Subcutaneous abdominal adipose tissue (tissue), 5 donors: Measurements from ENCODE around the gene MGAT5.

Experiments
- H3K27ac ChIP-seq: one replicate; pipeline ENCODE4 v1.7.0; 2013; ENCODE audit warnings: low read depth, mild to moderate bottlenecking, inconsistent platforms, low read length, moderate library complexity
- H3K27me3 ChIP-seq, 5 donors: one replicate each; pipeline ENCODE4 v1.7.0; 2013; ENCODE audit warnings: low read length in 5 of 5, inconsistent platforms in 1 of 5; ENCODE audit not compliant: control insufficient read depth in 5 of 5, insufficient read depth in 4 of 5
- H3K36me3 ChIP-seq, 5 donors: one replicate each; pipeline ENCODE4 v1.7.0; 2013; ENCODE audit warnings: low read length in 5 of 5; ENCODE audit not compliant: control insufficient read depth in 5 of 5, insufficient read depth in 5 of 5
- H3K4me1 ChIP-seq, 5 donors: one replicate each; pipeline ENCODE4 v1.7.0; 2013; ENCODE audit warnings: low read length in 5 of 5, mild to moderate bottlenecking in 3 of 5, moderate library complexity in 1 of 5; ENCODE audit not compliant: control insufficient read depth in 5 of 5, insufficient read depth in 5 of 5
- H3K4me3 ChIP-seq, 5 donors: one replicate each; pipeline ENCODE4 v1.7.0; 2013; ENCODE audit warnings: low read length in 5 of 5, low read depth in 1 of 5
- H3K9ac ChIP-seq, 5 donors: one replicate each; pipeline ENCODE4 v1.7.0; 2013; ENCODE audit warnings: low read length in 5 of 5, mild to moderate bottlenecking in 4 of 5, moderate library complexity in 3 of 5
- H3K9me3 ChIP-seq, 5 donors: one replicate each; pipeline ENCODE4 v1.7.0; 2013; ENCODE audit warnings: low read length in 5 of 5; ENCODE audit not compliant: control insufficient read depth in 5 of 5
- donor health status: healthy.
- donor health status: healthy.
- donor health status: healthy.
- donor health status: healthy.
- donor health status: healthy.

The MGAT5 gene

GRCh38 chr2:134260713-134261112 is 6.8 kb downstream of the MGAT5 start:
- H3K4me1 ChIP-seq: peaks cover 0 to 43% (median 24%) of the 10 kb centered on the region in 5 donors
- H3K9ac ChIP-seq: no peak overlapping the region
- H3K4me3 ChIP-seq: no peak overlapping the region
- no peak overlapping the region for H3K27ac ChIP-seq
- H3K9me3 ChIP-seq: no peaks in the 10 kb centered on the region
- no peaks in the 10 kb centered on the region for H3K27me3 ChIP-seq
- H3K36me3 ChIP-seq: peaks cover 0 to 3% (median 0%) of the 10 kb centered on the region in 5 donors

GRCh38 chr2:134261398-134262131 is 7.7 kb downstream of the MGAT5 start:
- Histone ChIP-seq H3K9me3 (no peaks in the 10 kb centered on the region), H3K4me3 (no peak overlapping the region), H3K27me3 (no peaks in the 10 kb centered on the region), H3K9ac (no peak overlapping the region), H3K4me1 (peaks cover 0 to 43% (median 24%) of the 10 kb centered on the region in 5 donors), H3K36me3 (peaks cover 0 to 3% (median 0%) of the 10 kb centered on the region in 5 donors), H3K27ac (no peak overlapping the region)

GRCh38 chr2:134262684-134263083 is 8.8 kb downstream of the MGAT5 start:
- H3K4me1 ChIP-seq: peaks cover 0 to 43% (median 24%) of the 10 kb centered on the region in 5 donors
- no peaks in the 10 kb centered on the region for H3K9me3 ChIP-seq
- H3K9ac ChIP-seq: no peak overlapping the region
- no peaks in the 10 kb centered on the region for H3K27me3 ChIP-seq
- no peak overlapping the region for H3K4me3 ChIP-seq
- no peak overlapping the region for H3K27ac ChIP-seq
- no peaks in the 10 kb centered on the region for H3K36me3 ChIP-seq

- no peak overlapping the region for H3K4me3 ChIP-seq
- H3K36me3 ChIP-seq: peaks cover 0 to 6% (median 2%) of the 10 kb centered on the region in 5 donors
- no peak overlapping the region for H3K9ac ChIP-seq
- H3K4me1 ChIP-seq: no peaks in the 10 kb centered on the region
- H3K9me3 ChIP-seq: no peaks in the 10 kb centered on the region
- H3K27me3 ChIP-seq: no peaks in the 10 kb centered on the region
- no peak overlapping the region for H3K27ac ChIP-seq
These were observed 14.4 kb downstream of the MGAT5 start for GRCh38 chr2:134268265-134268664.

- Histone ChIP-seq H3K27me3 (no peaks in the 10 kb centered on the region), H3K36me3 (peaks cover 0 to 6% (median 2%) of the 10 kb centered on the region in 5 donors), H3K27ac (no peak overlapping the region), H3K9ac (no peak overlapping the region), H3K4me1 (peaks cover 0 to 3% (median 0%) of the 10 kb centered on the region in 5 donors), H3K4me3 (no peak overlapping the region), H3K9me3 (no peaks in the 10 kb centered on the region)
These were observed 15.4 kb downstream of the MGAT5 start for GRCh38 chr2:134269230-134269629.

GRCh38 chr2:134269972-134270735 is 16.3 kb downstream of the MGAT5 start:
- Histone ChIP-seq H3K9ac (no peak overlapping the region), H3K36me3 (peaks cover 0 to 6% (median 2%) of the 10 kb centered on the region in 5 donors), H3K27me3 (no peaks in the 10 kb centered on the region), H3K9me3 (no peaks in the 10 kb centered on the region), H3K4me3 (no peak overlapping the region), H3K27ac (no peak overlapping the region), H3K4me1 (peaks cover 0 to 4% (median 0%) of the 10 kb centered on the region in 5 donors)

- no peak overlapping the region for H3K4me3 ChIP-seq
- H3K9ac ChIP-seq: no peak overlapping the region
- H3K27ac ChIP-seq: no peak overlapping the region
- H3K27me3 ChIP-seq: no peaks in the 10 kb centered on the region
- no peaks in the 10 kb centered on the region for H3K9me3 ChIP-seq
- H3K36me3 ChIP-seq: peaks cover 0 to 6% (median 2%) of the 10 kb centered on the region in 5 donors
- H3K4me1 ChIP-seq: peaks cover 0 to 5% (median 0%) of the 10 kb centered on the region in 5 donors
These were observed 17.9 kb downstream of the MGAT5 start for GRCh38 chr2:134271758-134272157.

- H3K4me1 ChIP-seq: peaks cover 0 to 5% (median 0%) of the 10 kb centered on the region in 5 donors
- H3K9me3 ChIP-seq: no peaks in the 10 kb centered on the region
- no peaks in the 10 kb centered on the region for H3K27me3 ChIP-seq
- H3K4me3 ChIP-seq: no peak overlapping the region
- H3K27ac ChIP-seq: no peak overlapping the region
- peaks cover 0 to 6% (median 2%) of the 10 kb centered on the region in 5 donors for H3K36me3 ChIP-seq
- H3K9ac ChIP-seq: no peak overlapping the region
These were observed 18.9 kb downstream of the MGAT5 start for GRCh38 chr2:134272806-134273205.

- no peaks in the 10 kb centered on the region for H3K9me3 ChIP-seq
- H3K36me3 ChIP-seq: peaks cover 0 to 6% (median 2%) of the 10 kb centered on the region in 5 donors
- H3K4me3 ChIP-seq: no peak overlapping the region
- H3K9ac ChIP-seq: no peak overlapping the region
- H3K27me3 ChIP-seq: no peaks in the 10 kb centered on the region
- H3K27ac ChIP-seq: no peak overlapping the region
- peaks cover 0 to 7% (median 2%) of the 10 kb centered on the region in 5 donors for H3K4me1 ChIP-seq
These were observed 19.5 kb downstream of the MGAT5 start for GRCh38 chr2:134273256-134273983.
